Right cardiac atrium (tissue), 5 donors: ENCODE measurements around the gene TUBB1. TPM values are rescaled to one million over a fixed set of nuclear protein-coding genes. Genes with fewer than 3 reads are reported as not detected.
"Not testable (repeated sequence)": the region's sequence is repeated elsewhere in the genome, so short reads cannot be mapped to it uniquely, and the experiment has no call there.

Experiments used
- ATAC-seq, 2 donors: fragments of 200-7000 bp; cut with Tn5 transposase; one replicate each; pipeline versions ENCODE4 v1.8.0 to v1.9.1; 2020; ENCODE audit warnings: moderate library complexity in 2 of 2, mild to moderate bottlenecking in 1 of 2
- DNase-seq, 3 donors: peaks; one replicate each; pipeline ENCODE4 v3.0.0-alpha.2; 2020
- H3K27ac ChIP-seq: one replicate; pipeline ENCODE4 v1.5.1; 2013; ENCODE audit warnings: mild to moderate bottlenecking, low read length, control low read depth, moderate library complexity
- H3K27me3 ChIP-seq: one replicate; pipeline ENCODE4 v1.6.1; 2013; ENCODE audit not compliant: control insufficient read depth, insufficient read depth
- H3K4me1 ChIP-seq: one replicate; pipeline ENCODE4 v1.6.1; 2013; ENCODE audit warnings: low read length; ENCODE audit not compliant: control insufficient read depth, insufficient read depth
- H3K4me3 ChIP-seq: one replicate; pipeline ENCODE4 v1.5.1; 2013; ENCODE audit warnings: low read length, control low read depth
- H3K9me3 ChIP-seq: one replicate; pipeline ENCODE4 v1.6.1; 2013; ENCODE audit warnings: low read length; ENCODE audit not compliant: control insufficient read depth
- WGBS: extraction: QIAGEN DNeasy Blood & Tissue Kit; methylation state at CpG from one replicate; pipeline ENCODE4 v1.1.7; 2013; 5-methylcytosine and 5-hydroxymethylcytosine counted together
- intact Hi-C, 4 donors: fragments of 100-400 bp; cut with DNase I; formaldehyde crosslinking; loops; one replicate each; pipeline versions ENCODE4 v1.11.0 to v1.14.0; 2022 to 2023
- polyA plus RNA-seq: library from polyadenylated mRNA; stranded (reverse); fragments of 200-250 nt; gene quantifications from one replicate; pipeline ENCODE4 v1.2.3, GENCODE V29; 2013
- total RNA-seq, 4 donors: library from RNA; stranded (reverse); fragmentation: NEBNext Ultra II Directional; extraction: Animal tissue kit (Norgen Biotek cat#: 25700); gene quantifications; one replicate each; pipeline ENCODE4 v1.2.1, GENCODE V29; 2021
- donor health status: healthy with polysubstance abuse.
- donor health status: DM: no; HTN: yes; CAD: no.
- donor health status: DM: no; HTN: no; CAD: no.
- donor health status: DM: no; HTN: yes; CAD: no; lungs with severe emphysema.
- donor health status: DM: yes; HTN: yes; CAD: no.

The TUBB1 gene
- total and polyA plus RNA-seq, 5 donors, result 0.09 to 0.17 (median 0.12) TPM; not detected in 1

DNA sequence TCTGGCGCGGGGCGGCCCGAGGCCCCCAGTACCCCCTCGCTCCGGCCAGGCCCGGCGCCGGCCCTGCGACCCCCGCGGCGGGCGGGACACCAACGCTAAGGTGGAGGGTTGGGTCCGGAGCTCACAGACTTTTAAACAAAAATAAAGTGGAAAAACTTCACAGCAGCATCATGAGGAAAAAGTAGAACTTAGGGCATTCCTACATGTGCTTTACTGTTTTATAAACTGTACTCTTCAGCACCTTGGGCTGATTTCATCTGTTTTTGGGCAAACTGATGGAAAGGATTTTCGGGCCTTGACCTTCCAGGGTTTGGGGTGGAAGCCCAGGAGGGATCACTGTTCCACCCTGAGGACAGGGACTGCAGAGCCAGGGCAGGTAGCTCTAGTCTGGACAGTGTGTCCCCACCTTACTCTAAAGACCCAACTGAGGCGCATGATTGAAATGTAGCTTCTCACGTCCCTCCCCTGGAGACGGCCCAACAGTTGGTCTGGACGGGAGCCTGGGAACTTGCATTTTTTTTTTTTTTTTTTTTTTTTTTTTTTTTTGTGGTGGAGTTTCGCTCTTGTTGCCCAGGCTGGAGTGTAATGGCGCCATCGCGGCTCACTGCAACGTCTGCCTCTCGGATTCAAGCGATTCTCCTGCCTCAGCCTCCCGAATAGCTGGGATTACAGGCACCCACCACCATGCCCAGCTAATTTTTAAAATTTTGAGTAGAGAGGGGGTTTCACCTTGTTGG lies 37.4 kb upstream of the TUBB1 start:
- WGBS, result 19% methylated on average over 29 of the region's 29 CpGs
- H3K27ac ChIP-seq, result peak overlapping the region; percentile 23
- no peaks in the 10 kb centered on the region for H3K9me3 ChIP-seq
- DNase-seq (peak in 1 of 3 donors; percentile 58), ATAC-seq (peak in 1 of 2 donors; percentile 5)
- no peaks in the 10 kb centered on the region for H3K27me3 ChIP-seq
- H3K4me1 ChIP-seq, result peaks cover 11% of the 10 kb centered on the region
- intact Hi-C loops, result loop anchor here in 3 of 4 donors (2.0 to 10.0 kb wide), 3 partner anchors 74 to 89 kb away; no protein-coding TSS in a partner anchor
- peak overlapping the region; percentile 99 for H3K4me3 ChIP-seq

DNA sequence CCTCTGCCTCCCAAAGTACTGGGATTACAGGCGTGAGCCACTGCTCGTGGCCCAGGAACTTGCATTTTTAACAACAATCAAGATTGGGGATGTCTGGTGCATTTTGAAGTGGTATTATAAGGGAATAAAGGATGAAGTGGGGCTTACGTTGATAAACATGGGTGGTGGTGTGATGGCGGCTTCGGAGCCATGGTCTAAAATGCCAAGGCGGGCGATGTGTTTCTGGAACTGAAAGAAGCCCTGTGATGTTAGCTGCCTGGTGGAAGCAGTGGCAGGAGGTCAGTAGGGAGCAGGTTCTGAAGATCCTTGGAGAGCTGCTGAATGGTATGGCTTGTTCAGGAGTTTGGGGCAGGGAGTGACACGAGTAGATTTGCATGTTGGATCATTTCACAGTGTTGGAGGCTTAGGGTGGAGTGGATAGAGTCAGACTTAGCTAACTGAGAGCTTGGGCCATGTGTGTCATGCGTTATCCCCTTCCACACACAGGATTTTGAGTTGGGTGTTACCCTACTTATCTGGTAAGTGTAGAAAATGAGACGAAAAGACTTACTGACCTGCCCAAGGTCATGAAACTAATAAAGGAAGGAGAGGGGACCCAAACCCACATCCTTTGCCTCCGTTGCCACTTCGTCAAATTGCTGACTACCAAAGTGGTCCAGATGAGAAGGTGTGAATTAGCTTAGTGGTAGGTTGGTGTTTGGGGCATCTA lies 36.7 kb upstream of the TUBB1 start:
- 87% methylated on average over 12 of the region's 12 CpGs for WGBS
- DNase-seq (no peak), ATAC-seq (no peak)
- no peak overlapping the region for H3K4me3 ChIP-seq
- intact Hi-C loops, result loop anchor here in 3 of 4 donors (5.0 to 10.0 kb wide), 2 partner anchors 75 to 88 kb away; no protein-coding TSS in a partner anchor
- H3K27me3 ChIP-seq, result no peaks in the 10 kb centered on the region
- no peaks in the 10 kb centered on the region for H3K9me3 ChIP-seq
- H3K4me1 ChIP-seq, result peaks cover 11% of the 10 kb centered on the region
- no peak overlapping the region for H3K27ac ChIP-seq

DNA sequence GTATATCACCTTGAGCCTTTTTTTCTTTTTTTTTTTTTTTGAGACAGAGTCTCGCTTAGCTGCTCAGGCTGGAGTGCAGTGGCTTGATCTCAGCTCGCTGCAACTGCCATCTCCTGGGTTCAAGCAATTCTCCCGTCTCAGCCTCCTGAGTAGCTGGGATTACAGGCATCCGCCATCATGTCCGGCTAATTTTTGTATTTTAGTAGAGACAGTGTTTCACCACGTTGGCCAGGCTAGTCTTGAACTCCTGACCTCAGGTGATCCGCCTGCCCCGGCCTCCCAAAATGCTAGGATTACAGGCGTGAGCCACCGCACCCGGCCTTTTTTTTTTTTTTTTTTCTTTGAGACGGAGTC lies 36.1 kb upstream of the TUBB1 start:
- not testable (repeated sequence) for ATAC-seq, DNase-seq, H3K9me3 ChIP-seq, H3K4me3 ChIP-seq, H3K27ac ChIP-seq, H3K27me3 ChIP-seq
- H3K4me1 ChIP-seq, result peaks cover 11% of the 10 kb centered on the region
- intact Hi-C loops, result loop anchor here in 3 of 4 donors (5.0 to 10.0 kb wide), 2 partner anchors 76 to 88 kb away; no protein-coding TSS in a partner anchor
- 96% methylated on average over 12 of the region's 12 CpGs for WGBS

GRCh38 chr20:58984691-58985090 lies 34.5 kb upstream of the TUBB1 start:
- WGBS, result 83% methylated on average over 6 of the region's 6 CpGs
- Histone ChIP-seq H3K27me3 (no peaks in the 10 kb centered on the region), H3K4me3 (no peak overlapping the region), H3K27ac (no peak overlapping the region), H3K9me3 (no peaks in the 10 kb centered on the region), H3K4me1 (peaks cover 11% of the 10 kb centered on the region)
- intact Hi-C loops, result loop anchor here in 3 of 4 donors (5.0 to 10.0 kb wide), 2 partner anchors 77 to 90 kb away; no protein-coding TSS in a partner anchor
- ATAC-seq (no peak), DNase-seq (no peak)

GRCh38 chr20:58985656-58986055 lies 33.6 kb upstream of the TUBB1 start:
- Histone ChIP-seq H3K27me3 (no peaks in the 10 kb centered on the region), H3K4me1 (peaks cover 11% of the 10 kb centered on the region), H3K9me3 (no peaks in the 10 kb centered on the region), H3K27ac (no peak overlapping the region), H3K4me3 (no peak overlapping the region)
- intact Hi-C loops, result loop anchor here in 2 of 4 donors (10.0 kb wide), 1 partner anchor 91 kb away; no protein-coding TSS in a partner anchor
- DNase-seq (no peak), ATAC-seq (no peak)
- 58% methylated on average over 5 of the region's 5 CpGs for WGBS

DNA sequence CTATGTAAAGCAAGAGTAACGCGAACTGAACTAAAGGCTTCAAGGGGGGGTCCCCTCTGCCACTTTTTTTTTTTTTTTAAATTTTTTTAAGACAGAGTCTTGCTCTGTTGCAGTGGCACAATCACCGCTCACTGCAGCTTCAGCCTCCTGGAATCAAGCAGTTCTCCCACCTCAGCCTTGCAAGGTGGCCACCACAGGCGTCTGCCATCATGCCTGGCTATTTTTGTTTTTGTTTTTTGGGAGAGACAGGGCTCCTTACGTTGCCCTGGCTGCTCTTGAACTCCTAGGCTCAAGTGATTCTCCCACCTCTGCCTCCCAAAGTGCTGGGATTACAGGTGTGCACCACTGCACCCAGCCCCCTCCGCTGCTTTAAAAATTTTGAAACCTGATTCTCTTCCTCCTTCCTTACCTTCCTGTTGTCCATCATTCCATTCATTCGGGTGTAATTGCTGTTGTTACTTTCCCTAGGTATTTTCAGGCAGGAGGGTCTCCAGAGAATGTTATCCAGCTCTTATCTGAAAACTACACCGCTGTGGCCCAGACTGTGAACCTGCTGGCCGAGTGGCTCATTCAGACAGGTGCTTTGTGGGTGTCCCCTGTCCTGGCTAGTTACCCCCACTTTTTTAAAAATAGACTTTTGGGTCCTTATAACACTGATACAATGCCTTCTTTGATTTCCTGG lies 32.8 kb upstream of the TUBB1 start:
- DNase-seq (no peak), ATAC-seq (no peak)
- H3K4me1 ChIP-seq, result peaks cover 11% of the 10 kb centered on the region
- no peaks in the 10 kb centered on the region for H3K27me3 ChIP-seq
- H3K9me3 ChIP-seq, result no peaks in the 10 kb centered on the region
- intact Hi-C loops, result loop anchor here in 2 of 4 donors (10.0 kb wide), 1 partner anchor 92 kb away; no protein-coding TSS in a partner anchor
- H3K4me3 ChIP-seq, result no peak overlapping the region
- H3K27ac ChIP-seq, result no peak overlapping the region
- 73% methylated on average over 9 of the region's 9 CpGs for WGBS

GRCh38 chr20:58986968-58987517 lies 32.2 kb upstream of the TUBB1 start:
- peak; percentile 37 to 42 for ATAC-seq
- Histone ChIP-seq H3K9me3 (no peaks in the 10 kb centered on the region), H3K27ac (no peak overlapping the region), H3K27me3 (no peaks in the 10 kb centered on the region), H3K4me3 (no peak overlapping the region), H3K4me1 (peaks cover 11% of the 10 kb centered on the region)
- intact Hi-C loops, result loop anchor here in 2 of 4 donors (10.0 kb wide), 1 partner anchor 92 kb away; no protein-coding TSS in a partner anchor
- DNase-seq, result no peak
- 58% methylated on average over 8 of the region's 8 CpGs for WGBS

DNA sequence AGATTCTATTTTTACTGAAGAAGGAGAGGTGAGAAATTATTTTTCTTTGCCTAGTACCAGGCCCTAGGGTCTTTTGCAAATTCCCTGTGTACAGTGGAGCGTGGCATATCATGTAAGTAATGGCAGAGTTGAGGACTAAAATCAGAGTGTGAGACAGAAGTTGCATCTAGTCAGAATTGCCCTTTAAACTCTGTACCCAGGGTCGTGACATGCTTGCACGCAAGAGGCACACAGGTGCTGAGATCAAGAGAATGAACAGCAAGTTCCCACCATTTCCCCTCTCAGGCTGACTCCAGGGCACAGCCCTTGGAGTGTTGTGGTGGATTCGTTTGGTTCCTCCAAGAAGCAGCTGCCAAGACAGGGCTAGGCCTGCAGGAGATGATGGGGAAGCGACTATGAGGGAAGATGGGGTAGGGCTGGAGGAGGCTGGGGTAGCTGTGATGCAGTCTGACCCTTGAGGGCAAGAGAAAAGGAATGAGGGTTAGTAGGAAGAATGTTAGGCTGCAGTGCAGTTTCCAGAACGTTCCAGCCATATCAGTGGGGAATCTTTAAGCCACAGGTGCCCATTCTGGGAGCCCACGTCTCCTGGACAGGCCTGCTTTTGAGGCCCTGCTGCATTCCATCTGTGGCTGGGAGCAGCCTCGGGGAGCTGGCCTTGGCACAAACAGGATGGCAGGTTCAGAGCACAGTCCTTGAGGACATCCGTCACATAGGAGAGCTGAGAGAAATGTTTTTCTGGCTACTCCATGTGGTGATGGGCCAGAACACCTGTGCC lies 31.3 kb upstream of the TUBB1 start:
- intact Hi-C loops, result loop anchor here in 2 of 4 donors (10.0 kb wide), 1 partner anchor 93 kb away; no protein-coding TSS in a partner anchor
- DNase-seq (no peak), ATAC-seq (no peak)
- 85% methylated on average over 9 of the region's 9 CpGs for WGBS
- Histone ChIP-seq H3K4me3 (no peak overlapping the region), H3K27me3 (no peaks in the 10 kb centered on the region), H3K4me1 (peaks cover 8% of the 10 kb centered on the region), H3K9me3 (no peaks in the 10 kb centered on the region), H3K27ac (no peak overlapping the region)

- 80% methylated on average over 6 of the region's 6 CpGs for WGBS
- ATAC-seq (no peak), DNase-seq (no peak)
- Histone ChIP-seq H3K27me3 (no peaks in the 10 kb centered on the region), H3K9me3 (no peaks in the 10 kb centered on the region), H3K27ac (no peak overlapping the region), H3K4me1 (peaks cover 8% of the 10 kb centered on the region), H3K4me3 (no peak overlapping the region)
- intact Hi-C loops, result loop anchor here in 2 of 4 donors (10.0 kb wide), 1 partner anchor 94 kb away; no protein-coding TSS in a partner anchor
Observed at GRCh38 chr20:58988565-58988882, 30.7 kb upstream of the TUBB1 start.

GRCh38 chr20:58989196-58989595 lies 30.0 kb upstream of the TUBB1 start:
- Histone ChIP-seq H3K4me3 (no peak overlapping the region), H3K4me1 (peaks cover 4% of the 10 kb centered on the region), H3K27me3 (no peaks in the 10 kb centered on the region), H3K9me3 (no peaks in the 10 kb centered on the region), H3K27ac (no peak overlapping the region)
- WGBS, result 89% methylated on average over 10 of the region's 10 CpGs
- no peak for ATAC-seq
- DNase-seq, result no peak
- intact Hi-C loops, result loop anchor here in 2 of 4 donors (10.0 kb wide), 1 partner anchor 94 kb away; no protein-coding TSS in a partner anchor
